HepG2 (cell line): Measurements from ENCODE around the gene MED12L. TPM values are rescaled to one million over a fixed set of nuclear protein-coding genes. Genes with fewer than 3 reads are reported as not detected.

Source experiments
- ATAC-seq: fragments of 200-7000 bp; cut with Tn5 transposase; 3 replicates; pipeline ENCODE4 v1.9.1; 2020; ENCODE audit warnings: mild to moderate bottlenecking, moderate library complexity
- BruUV-seq: library from RNA; stranded (reverse); fragments of 400-500 nt; replicated peaks from 2 replicates; lab custom pipeline; 2021; lab: Mats Ljungman, UMichigan
- CTCF ChIA-PET: fragments of 300-600 bp; formaldehyde crosslinking; extraction: SDS; loops from one replicate; lab custom pipeline; 2021; ENCODE audit warnings: low total read pairs, inconsistent platforms, low intra/inter-chr PET ratio; lab: Yijun Ruan, JAX
- POLR2A ChIA-PET: fragments of 350-600 bp; sonication (Branson Sonifier 250); formaldehyde crosslinking; loops from one replicate; lab custom pipeline; 2020; ENCODE audit warnings: antibody characterized with exemption, inconsistent platforms; lab: Yijun Ruan, JAX
- DNase-seq: peaks from one replicate; pipeline ENCODE4 v3.0.0-alpha.2; 2015; ENCODE audit warnings: low spot score
- FAIRE-seq: peaks from 3 replicates; lab custom pipeline; 2011; peaks lifted over from hg19 to GRCh38; lab: Jason Lieb, UNC
- H2AFZ ChIP-seq: one replicate; pipeline ENCODE4 v1.6.1; 2011; ENCODE audit warnings: low read length, inconsistent platforms
- H3K27ac ChIP-seq: fragments of 300-600 bp; 3 replicates; pipeline ENCODE4 v1.8.0; 2011; ENCODE audit warnings: mixed run types, mild to moderate bottlenecking, mixed read lengths, low read length, inconsistent platforms; ENCODE audit not compliant: insufficient read depth; ENCODE audit errors: extremely low read length
- H3K27me3 ChIP-seq, 2 experiments: fragments of 200-600 bp in 1 of 2; 2 replicates in 1 of 2; 3 replicates in 1 of 2; pipeline versions ENCODE4 v1.6.0 to v1.8.0; 2011; ENCODE audit warnings: low read length in 2 of 2, mild to moderate bottlenecking in 2 of 2, moderate library complexity in 2 of 2, inconsistent platforms in 1 of 2; ENCODE audit not compliant: insufficient read depth in 2 of 2, control insufficient read depth in 1 of 2
- H3K36me3 ChIP-seq, 2 experiments: fragments of 200-600 bp in 1 of 2; replicated peaks in 1 of 2; 2 replicates in 1 of 2; 3 replicates in 1 of 2; pipeline versions ENCODE4 v1.5.1 to v1.8.0; 2011; ENCODE audit warnings: low read length in 2 of 2, inconsistent platforms in 1 of 2; ENCODE audit not compliant: insufficient read depth in 2 of 2, control insufficient read depth in 1 of 2
- H3K4me1 ChIP-seq: 2 replicates; pipeline ENCODE4 v1.5.1; 2012; ENCODE audit warnings: low read length, inconsistent platforms; ENCODE audit not compliant: insufficient read depth
- H3K4me2 ChIP-seq: 2 replicates; pipeline ENCODE4 v1.6.0; 2011; ENCODE audit warnings: low read depth, low read length, inconsistent platforms
- H3K4me3 ChIP-seq, 3 experiments: fragments of 200-600 bp in 1 of 3; sonication (generic), shearing (Covaris generic) in 1 of 3; replicated peaks in 1 of 3; 2 replicates each; pipeline ENCODE4 v1.5.1; 2011 to 2016; ENCODE audit warnings: low read length in 3 of 3, inconsistent platforms in 2 of 3, low read depth in 2 of 3, mild to moderate bottlenecking in 2 of 3, control low read depth in 1 of 3, mixed read lengths in 1 of 3; ENCODE audit not compliant: insufficient read depth in 1 of 3
- H3K79me2 ChIP-seq: one replicate; pipeline ENCODE4 v1.6.1; 2011; ENCODE audit warnings: low read length, inconsistent platforms; ENCODE audit not compliant: insufficient read depth
- H3K9ac ChIP-seq: 2 replicates; pipeline ENCODE4 v1.6.0; 2011; ENCODE audit warnings: mild to moderate bottlenecking, low read depth, low read length, inconsistent platforms; ENCODE audit not compliant: insufficient read depth
- H3K9me3 ChIP-seq: 2 replicates; pipeline ENCODE4 v1.5.1; 2012; ENCODE audit warnings: mild to moderate bottlenecking, low read length
- H4K20me1 ChIP-seq: 2 replicates; pipeline ENCODE4 v1.6.0; 2011; ENCODE audit warnings: inconsistent platforms, mild to moderate bottlenecking, low read length, moderate library complexity; ENCODE audit not compliant: insufficient read depth
- ATF2 ChIP-seq: sonication (generic); formaldehyde crosslinking; IDR thresholded peaks from 2 replicates; pipeline ENCODE4 v1.4.0; 2020; ENCODE audit warnings: missing genetic modification reagents
- CEBPB ChIP-seq: IDR thresholded peaks from 2 replicates; pipeline ENCODE4 v1.6.1; 2011; ENCODE audit warnings: low read depth, low read length, improper control_type of control experiment, borderline replicate concordance
- ELF4 ChIP-seq: sonication (generic); formaldehyde crosslinking; IDR thresholded peaks from 2 replicates; pipeline ENCODE4 v1.5.0; 2020; ENCODE audit warnings: missing genetic modification reagents, mild to moderate bottlenecking, moderate library complexity, borderline replicate concordance
- HMG20B ChIP-seq: conservative IDR thresholded peaks from 2 replicates; pipeline ENCODE4 v1.6.1; 2016; ENCODE audit warnings: missing genetic modification reagents, missing compliant biosample characterization
- MATR3 ChIP-seq: sonication (generic); formaldehyde crosslinking; IDR thresholded peaks from 2 replicates; pipeline ENCODE4 v1.4.0; 2020; ENCODE audit warnings: missing genetic modification reagents
- NFATC3 ChIP-seq: sonication (generic); formaldehyde crosslinking; IDR thresholded peaks from 2 replicates; pipeline ENCODE4 v1.5.1; 2020; ENCODE audit warnings: mild to moderate bottlenecking, missing genetic modification reagents
- NFRKB ChIP-seq: fragments of 450-650 bp; IDR thresholded peaks from 2 replicates; pipeline ENCODE4 v1.6.1; 2017
- THYN1 ChIP-seq: sonication (generic); formaldehyde crosslinking; IDR thresholded peaks from 2 replicates; pipeline ENCODE4 v1.8.1; 2023; ENCODE audit warnings: low read depth, mild to moderate bottlenecking, moderate library complexity, missing genetic modification reagents, borderline replicate concordance
- ZNF232 ChIP-seq: sonication (generic); formaldehyde crosslinking; IDR thresholded peaks from 2 replicates; pipeline ENCODE4 v1.4.0; 2020; ENCODE audit warnings: missing genetic modification reagents, borderline replicate concordance
- ZNF30 ChIP-seq: sonication (generic); formaldehyde crosslinking; IDR thresholded peaks from 2 replicates; pipeline ENCODE4 v1.5.0; 2020; ENCODE audit warnings: mild to moderate bottlenecking, missing genetic modification reagents
- ZNF746 ChIP-seq: sonication (generic); formaldehyde crosslinking; IDR thresholded peaks from 2 replicates; pipeline ENCODE4 v1.8.0; 2022; ENCODE audit warnings: mild to moderate bottlenecking, missing genetic modification reagents
- WGBS: methylation state at CpG from one replicate; pipeline ENCODE4 v1.1.6; 2017; ENCODE audit warnings: low lambda C conversion rate; 5-methylcytosine and 5-hydroxymethylcytosine counted together
- in situ Hi-C: cut with HindIII; loops from 2 replicates; pipeline ENCODE4 v1.10.0; 2017; ENCODE audit warnings: low pct_unique_long_range_greater_than_20kb; ENCODE audit not compliant: extremely low pct_ligation_motif_present
- intact Hi-C: fragments of 100-400 bp; cut with micrococcal nuclease; formaldehyde crosslinking; loops from one replicate; pipeline ENCODE4 v1.10.0; 2022; ENCODE audit not compliant: unreplicated experiment
- polyA plus RNA-seq, 8 experiments: library from polyadenylated mRNA; depleted of rRNA in 3 of 8; stranded (reverse) in 7 of 8; unstranded in 1 of 8; fragments of >200 nt; fragmentation: Illumina TruSeq in 4 of 8; extraction: Trizol in 4 of 8; gene quantifications; 2 replicates each; pipeline versions ENCODE4 v1.2.1 to v1.2.3, GENCODE V29; 2011 to 2016; ENCODE audit warnings: low read depth in 4 of 8, missing spikeins in 1 of 8, mixed read lengths in 1 of 8; ENCODE audit not compliant: insufficient read depth in 1 of 8
- total RNA-seq, 5 experiments: library from RNA; depleted of rRNA; stranded (reverse); fragments of >200 nt; fragmentation: Illumina TruSeq; extraction: Trizol; gene quantifications; 2 replicates each; pipeline ENCODE4 v1.2.3, GENCODE V29; 2016; ENCODE audit warnings: low read depth in 1 of 5
- TF ChIP-seq, protein P1 (sequence below): sonication (generic); formaldehyde crosslinking; IDR thresholded peaks from 2 replicates; pipeline ENCODE4 v1.5.1; 2020; ENCODE audit warnings: mild to moderate bottlenecking, missing genetic modification reagents, borderline replicate concordance

MED12L gene
- total and polyA plus RNA-seq, 2 of the 13 experiments (the other 11 are each of a cell fraction or from before 2014, with no cell fraction given): 0.07 to 0.64 TPM

- TF ChIP-seq ZNF232 (no peak), NFRKB (no peak), CEBPB (no peak), ELF4 (CRISPR knock-in tag) (no peak), ZNF30 (CRISPR knock-in tag) (no peak), ATF2 (no peak), HMG20B (CRISPR knock-in tag) (no peak), THYN1 (no peak), NFATC3 (CRISPR knock-in tag) (no peak), MATR3 (no peak), ZNF746 (no peak)
- TF ChIP-seq, protein P1, sequence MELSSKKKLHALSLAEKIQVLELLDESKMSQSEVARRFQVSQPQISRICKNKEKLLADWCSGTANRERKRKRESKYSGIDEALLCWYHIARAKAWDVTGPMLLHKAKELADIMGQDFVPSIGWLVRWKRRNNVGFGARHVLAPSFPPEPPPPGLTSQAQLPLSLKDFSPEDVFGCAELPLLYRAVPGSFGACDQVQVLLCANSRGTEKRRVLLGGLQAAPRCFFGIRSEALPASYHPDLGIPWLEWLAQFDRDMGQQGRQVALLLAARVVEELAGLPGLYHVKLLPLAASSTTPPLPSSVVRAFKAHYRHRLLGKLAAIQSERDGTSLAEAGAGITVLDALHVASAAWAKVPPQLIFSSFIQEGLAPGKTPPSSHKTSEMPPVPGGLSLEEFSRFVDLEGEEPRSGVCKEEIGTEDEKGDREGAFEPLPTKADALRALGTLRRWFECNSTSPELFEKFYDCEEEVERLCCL: no peak
- Histone ChIP-seq H3K4me1 (no peaks in the 10 kb centered on the region), H3K4me3 (no peak overlapping the region), H4K20me1 (no peaks in the 10 kb centered on the region), H2AFZ (no peak overlapping the region), H3K36me3 (no peaks in the 10 kb centered on the region), H3K4me2 (no peak overlapping the region), H3K27ac (no peak overlapping the region), H3K9me3 (no peaks in the 10 kb centered on the region), H3K27me3 (no peaks in the 10 kb centered on the region), H3K79me2 (no peaks in the 10 kb centered on the region), H3K9ac (no peak overlapping the region)
- intact Hi-C loops (no loop called here), in situ Hi-C loops (no loop called here)
- ATAC-seq: no peak
- BruUV-seq: no TSS peak
- ChIA-PET POLR2A (no interaction called here), CTCF (no interaction called here)
- FAIRE-seq: no peak
- no peak for DNase-seq
- 86% methylated on average over 2 of the region's 2 CpGs for WGBS
Measured at GRCh38 chr3:151315846-151316245, 230.4 kb downstream of the MED12L start.
